ENCODE results near the gene AGTRAP.

The AGTRAP gene

GRCh38 chr1:11691302-11691914 lies 44.5 kb upstream of the AGTRAP start, which contains the start of gene DRAXIN (continued):
- TF ChIP-seq ZNF274 (IDR thresholded peaks at IDR 0.05; ENCODE audit: low read length) = no peak
- no peak for TF ChIP-seq ZNF274 (tag by site-specific recombination; IDR thresholded peaks at IDR 0.05; ENCODE audit: borderline replicate concordance)
- TF ChIP-seq, protein P1, sequence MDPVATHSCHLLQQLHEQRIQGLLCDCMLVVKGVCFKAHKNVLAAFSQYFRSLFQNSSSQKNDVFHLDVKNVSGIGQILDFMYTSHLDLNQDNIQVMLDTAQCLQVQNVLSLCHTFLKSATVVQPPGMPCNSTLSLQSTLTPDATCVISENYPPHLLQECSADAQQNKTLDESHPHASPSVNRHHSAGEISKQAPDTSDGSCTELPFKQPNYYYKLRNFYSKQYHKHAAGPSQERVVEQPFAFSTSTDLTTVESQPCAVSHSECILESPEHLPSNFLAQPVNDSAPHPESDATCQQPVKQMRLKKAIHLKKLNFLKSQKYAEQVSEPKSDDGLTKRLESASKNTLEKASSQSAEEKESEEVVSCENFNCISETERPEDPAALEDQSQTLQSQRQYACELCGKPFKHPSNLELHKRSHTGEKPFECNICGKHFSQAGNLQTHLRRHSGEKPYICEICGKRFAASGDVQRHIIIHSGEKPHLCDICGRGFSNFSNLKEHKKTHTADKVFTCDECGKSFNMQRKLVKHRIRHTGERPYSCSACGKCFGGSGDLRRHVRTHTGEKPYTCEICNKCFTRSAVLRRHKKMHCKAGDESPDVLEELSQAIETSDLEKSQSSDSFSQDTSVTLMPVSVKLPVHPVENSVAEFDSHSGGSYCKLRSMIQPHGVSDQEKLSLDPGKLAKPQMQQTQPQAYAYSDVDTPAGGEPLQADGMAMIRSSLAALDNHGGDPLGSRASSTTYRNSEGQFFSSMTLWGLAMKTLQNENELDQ (tag by site-specific recombination; IDR thresholded peaks at IDR 0.05; ENCODE audit: low read depth) = no peak
- peak; percentile 52 for TF ChIP-seq ZBTB26 (tag by site-specific recombination; optimal IDR thresholded peaks at IDR 0.05)

- TF ChIP-seq ZSCAN30 (tag by site-specific recombination; IDR thresholded peaks at IDR 0.05) = no peak
- 0 out of 2 replicates have a peak, but pooled peaks have one; percentile 13 for TF ChIP-seq KLF1 (tag by site-specific recombination; IDR thresholded peaks at IDR 0.05)
- TF ChIP-seq ZNF530 (tag by site-specific recombination; IDR thresholded peaks at IDR 0.05; ENCODE audit: low read depth) = no peak
- no peak for TF ChIP-seq ZNF501 (tag by site-specific recombination; IDR thresholded peaks at IDR 0.05)
- peak; percentile 89 for TF ChIP-seq EGR2 (tag by site-specific recombination; IDR thresholded peaks at IDR 0.05; ENCODE audit: low read depth)
- peak; percentile 91 for TF ChIP-seq ZFHX2 (tag by site-specific recombination; conservative IDR thresholded peaks at IDR 0.05)
- no peak for TF ChIP-seq ZNF544 (tag by site-specific recombination; IDR thresholded peaks at IDR 0.05)
- TF ChIP-seq ZNF214 (tag by site-specific recombination; IDR thresholded peaks at IDR 0.05; ENCODE audit: borderline replicate concordance) = no peak
- peak; percentile 11; the same call in 1 of the 2 replicates for TF ChIP-seq GLIS2 (tag by site-specific recombination; IDR thresholded peaks at IDR 0.05)
- TF ChIP-seq ZNF677 (tag by site-specific recombination; IDR thresholded peaks at IDR 0.05) = no peak
- no peak for TF ChIP-seq ZNF707 (tag by site-specific recombination; IDR thresholded peaks at IDR 0.05)
- CTCF ChIA-PET = interaction anchor here (0.6 to 0.7 kb wide), 2 partner anchors 10 to 370 kb away, joined by 3 read pairs; no protein-coding TSS in a partner anchor
- POLR2A ChIA-PET = no interaction called here
- Histone ChIP-seq H3K9me3 (ENCODE audit: control insufficient read depth, insufficient read depth, low read depth, low read length) (no peaks in the 10 kb centered on the region), H3K4me1 (ENCODE audit: control insufficient read depth, insufficient read depth, low read length) (peaks cover 9% of the 10 kb centered on the region; the same call in 1 of the 2 replicates), H3K36me3 (ENCODE audit: control insufficient read depth in 2 of 2, insufficient read depth in 1 of 2, low read length in 2 of 2) (no peaks in the 10 kb centered on the region), H3K27ac (ENCODE audit: extremely low read depth, low read depth, low read length) (no peak overlapping the region), H3K4me3 (ENCODE audit: low read depth, low read length) (peak overlapping the region; percentile 16)
These were observed 43.8 kb upstream of the AGTRAP start for GRCh38 chr1:11691928-11692711.

GRCh38 chr1:11693024-11693590 lies 42.8 kb upstream of the AGTRAP start:
- Histone ChIP-seq H3K9me3 (ENCODE audit: control insufficient read depth, insufficient read depth, low read depth, low read length) (no peaks in the 10 kb centered on the region), H3K36me3 (ENCODE audit: control insufficient read depth in 2 of 2, insufficient read depth in 1 of 2, low read length in 2 of 2) (no peaks in the 10 kb centered on the region), H3K27ac (ENCODE audit: extremely low read depth, low read depth, low read length) (no peak overlapping the region), H3K4me1 (ENCODE audit: control insufficient read depth, insufficient read depth, low read length) (peaks cover 9% of the 10 kb centered on the region; the same call in 1 of the 2 replicates), H3K4me3 (ENCODE audit: low read depth, low read length) (no peak overlapping the region)
- CTCF ChIA-PET = interaction anchor here (0.7 to 1.0 kb wide), 2 partner anchors 26 to 480 kb away, joined by 4 to 6 read pairs; no protein-coding TSS in a partner anchor
- POLR2A ChIA-PET = no interaction called here
- no peak for TF ChIP-seq KLF9 (tag by site-specific recombination; IDR thresholded peaks at IDR 0.05; ENCODE audit: low read depth)
- TF ChIP-seq ZEB2 (tag by site-specific recombination; IDR thresholded peaks at IDR 0.05) = 0 out of 2 replicates have a peak, but pooled peaks have one; percentile 47
- no peak for TF ChIP-seq ZNF585B (tag by site-specific recombination; IDR thresholded peaks at IDR 0.05)
- no peak for TF ChIP-seq ZNF610 (tag by site-specific recombination; IDR thresholded peaks at IDR 0.05; ENCODE audit: borderline replicate concordance)
- no peak for TF ChIP-seq ZNF561 (tag by site-specific recombination; IDR thresholded peaks at IDR 0.05; ENCODE audit: borderline replicate concordance)
- peak; percentile 43 for TF ChIP-seq SP7 (tag by site-specific recombination; IDR thresholded peaks at IDR 0.05)
- TF ChIP-seq ZNF510 (tag by site-specific recombination; IDR thresholded peaks at IDR 0.05; ENCODE audit: insufficient replicate concordance) = no peak
- TF ChIP-seq ZNF248 (tag by site-specific recombination; IDR thresholded peaks at IDR 0.05) = no peak
- TF ChIP-seq ZNF133 (tag by site-specific recombination; IDR thresholded peaks at IDR 0.05) = no peak
- TF ChIP-seq BCL11A (tag by site-specific recombination; IDR thresholded peaks at IDR 0.05; ENCODE audit: low read depth) = no peak
- no peak for TF ChIP-seq ZNF416 (tag by site-specific recombination; IDR thresholded peaks at IDR 0.05)
- no peak for TF ChIP-seq ZNF211 (tag by site-specific recombination; IDR thresholded peaks at IDR 0.05; ENCODE audit: low read depth)
- no peak for TF ChIP-seq ZFP41 (tag by site-specific recombination; IDR thresholded peaks at IDR 0.05; ENCODE audit: borderline replicate concordance)
- no peak for TF ChIP-seq ZSCAN16 (tag by site-specific recombination; IDR thresholded peaks at IDR 0.05)
- no peak for TF ChIP-seq SP2 (tag by site-specific recombination; IDR thresholded peaks at IDR 0.05)
